Choroid plexus epithelial cell (primary cell): ENCODE results near the gene PNMA8B.

Experiments used
- DNase-seq: peaks from one replicate; pipeline ENCODE4 v3.0.0-alpha.2; 2010; ENCODE audit warnings: low read depth
- H3K4me3 ChIP-seq: 2 replicates; pipeline ENCODE4 v1.5.1; 2011; ENCODE audit warnings: low read depth, mild to moderate bottlenecking, control low read depth, low read length, moderate library complexity
- TF ChIP-seq, protein P1 (sequence below): conservative IDR thresholded peaks from 2 replicates; pipeline ENCODE4 v1.5.1; 2011; ENCODE audit warnings: low read depth, mild to moderate bottlenecking, control low read depth, inconsistent platforms, low read length, moderate library complexity

Gene PNMA8B

DNA sequence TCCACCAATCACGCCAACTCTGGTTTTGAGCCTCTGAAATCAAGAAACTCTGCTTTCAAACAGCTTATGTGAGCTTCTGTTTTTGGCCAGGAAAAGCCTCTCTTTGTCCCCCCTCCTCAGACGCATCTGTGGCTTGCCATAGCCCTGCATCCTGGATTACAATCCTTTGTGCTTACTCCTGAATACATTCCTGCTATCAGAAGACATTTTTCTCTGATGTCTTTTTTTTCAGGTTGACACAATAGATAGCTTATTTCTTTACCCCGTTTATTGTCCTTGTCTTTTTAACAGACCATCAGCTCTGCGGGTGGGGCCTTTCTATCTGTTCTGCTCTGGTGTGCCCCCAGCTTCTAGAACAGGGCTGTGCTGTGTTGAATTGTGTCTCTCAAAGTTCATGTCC lies 11.0 kb downstream of the PNMA8B start:
- TF ChIP-seq, protein P1, sequence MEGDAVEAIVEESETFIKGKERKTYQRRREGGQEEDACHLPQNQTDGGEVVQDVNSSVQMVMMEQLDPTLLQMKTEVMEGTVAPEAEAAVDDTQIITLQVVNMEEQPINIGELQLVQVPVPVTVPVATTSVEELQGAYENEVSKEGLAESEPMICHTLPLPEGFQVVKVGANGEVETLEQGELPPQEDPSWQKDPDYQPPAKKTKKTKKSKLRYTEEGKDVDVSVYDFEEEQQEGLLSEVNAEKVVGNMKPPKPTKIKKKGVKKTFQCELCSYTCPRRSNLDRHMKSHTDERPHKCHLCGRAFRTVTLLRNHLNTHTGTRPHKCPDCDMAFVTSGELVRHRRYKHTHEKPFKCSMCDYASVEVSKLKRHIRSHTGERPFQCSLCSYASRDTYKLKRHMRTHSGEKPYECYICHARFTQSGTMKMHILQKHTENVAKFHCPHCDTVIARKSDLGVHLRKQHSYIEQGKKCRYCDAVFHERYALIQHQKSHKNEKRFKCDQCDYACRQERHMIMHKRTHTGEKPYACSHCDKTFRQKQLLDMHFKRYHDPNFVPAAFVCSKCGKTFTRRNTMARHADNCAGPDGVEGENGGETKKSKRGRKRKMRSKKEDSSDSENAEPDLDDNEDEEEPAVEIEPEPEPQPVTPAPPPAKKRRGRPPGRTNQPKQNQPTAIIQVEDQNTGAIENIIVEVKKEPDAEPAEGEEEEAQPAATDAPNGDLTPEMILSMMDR = no peak
- H3K4me3 ChIP-seq = no peak overlapping the region
- no peak for DNase-seq

DNA sequence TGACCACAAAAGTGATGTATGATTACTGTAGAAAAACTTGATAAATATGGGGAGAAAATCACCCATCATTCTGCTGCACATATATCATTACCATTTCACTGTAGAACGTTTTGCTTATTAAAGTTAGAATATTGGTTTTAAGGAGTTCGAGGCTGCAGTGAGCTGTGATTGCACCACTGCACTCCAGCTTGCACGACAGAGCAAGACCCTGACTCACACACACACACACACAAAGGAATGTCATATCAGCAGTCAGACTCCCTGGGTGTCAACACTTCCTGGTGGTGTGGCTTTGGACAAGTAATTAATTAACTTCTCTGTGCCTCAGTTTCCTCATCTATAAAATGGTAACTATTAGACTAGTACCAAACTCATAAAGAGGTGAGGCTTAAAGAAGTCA lies 13.0 kb downstream of the PNMA8B start:
- no peak for DNase-seq
- H3K4me3 ChIP-seq = no peak overlapping the region
- TF ChIP-seq, protein P1 = no peak

DNA sequence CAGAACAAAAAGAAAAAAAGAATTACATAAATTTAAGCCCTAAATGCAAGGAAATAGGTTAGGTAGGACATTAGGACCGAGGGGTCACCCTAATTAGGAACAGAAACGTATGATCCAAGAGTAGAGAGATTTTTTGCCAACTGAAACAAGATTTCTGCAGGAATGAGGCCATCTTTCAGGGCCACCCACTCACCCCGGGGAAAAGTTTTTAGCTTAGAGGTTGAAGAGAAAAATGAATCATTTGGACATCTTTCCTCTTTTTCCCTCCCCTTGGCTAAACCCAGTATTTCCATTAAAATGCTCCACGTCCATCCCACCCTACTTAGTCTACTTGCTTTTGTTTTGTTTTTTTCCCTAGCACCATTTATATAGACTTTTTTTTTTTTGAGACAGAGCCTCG lies 13.7 kb downstream of the PNMA8B start:
- no peak for DNase-seq
- TF ChIP-seq, protein P1 = no peak
- no peak overlapping the region for H3K4me3 ChIP-seq

DNA sequence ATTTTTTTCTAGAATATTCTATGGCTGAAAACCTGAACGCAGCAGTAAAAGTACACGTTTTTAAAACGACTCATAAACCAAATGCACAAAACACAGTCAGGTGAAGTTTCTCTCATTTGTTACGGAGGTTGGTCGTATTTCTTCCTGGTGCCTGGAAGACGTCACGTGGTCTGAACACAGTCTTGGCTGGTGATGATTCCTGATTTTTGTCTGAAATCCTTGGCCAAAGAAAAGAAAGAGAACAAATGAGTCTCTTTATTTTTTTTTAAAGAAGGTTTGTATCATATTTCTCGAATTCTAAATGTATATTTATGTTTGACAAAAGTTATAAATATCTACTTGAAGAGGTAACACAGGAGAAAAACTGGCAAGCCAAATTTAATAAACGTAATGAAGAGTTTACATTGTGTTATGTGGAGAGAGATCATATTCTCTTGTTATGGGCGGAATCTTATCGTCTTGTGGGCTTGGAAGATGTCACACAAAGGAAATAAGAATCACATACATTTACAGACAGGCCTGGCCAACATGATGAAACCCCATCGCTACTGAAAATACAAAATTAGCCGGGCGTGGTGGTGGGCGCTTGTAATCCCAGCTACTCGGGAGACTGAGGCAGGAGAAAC lies 14.3 kb downstream of the PNMA8B start:
- TF ChIP-seq, protein P1 = no peak
- H3K4me3 ChIP-seq = no peak overlapping the region
- peak; percentile 61 for DNase-seq

DNA sequence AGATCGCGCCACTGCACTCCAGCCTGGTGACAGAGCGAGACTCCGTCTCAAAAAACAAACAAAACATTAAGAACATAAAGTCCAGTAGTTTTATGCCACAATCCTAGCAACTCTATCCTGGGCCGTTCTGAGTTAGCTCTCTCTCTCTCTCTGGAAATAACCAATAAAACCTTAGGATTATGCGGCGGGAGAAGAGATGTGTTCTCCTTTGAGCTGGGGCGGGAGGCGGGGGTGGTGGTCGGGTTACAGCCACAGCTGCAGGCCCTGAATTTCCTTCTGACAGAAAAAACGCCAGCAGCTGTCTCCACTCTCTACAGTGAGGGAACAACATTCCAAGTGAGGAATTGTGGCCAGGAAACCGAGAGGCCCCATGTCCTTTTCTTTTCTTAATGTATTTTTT lies 15.3 kb downstream of the PNMA8B start:
- H3K4me3 ChIP-seq = no peak overlapping the region
- DNase-seq = peak; percentile 82
- TF ChIP-seq, protein P1 = no peak

DNA sequence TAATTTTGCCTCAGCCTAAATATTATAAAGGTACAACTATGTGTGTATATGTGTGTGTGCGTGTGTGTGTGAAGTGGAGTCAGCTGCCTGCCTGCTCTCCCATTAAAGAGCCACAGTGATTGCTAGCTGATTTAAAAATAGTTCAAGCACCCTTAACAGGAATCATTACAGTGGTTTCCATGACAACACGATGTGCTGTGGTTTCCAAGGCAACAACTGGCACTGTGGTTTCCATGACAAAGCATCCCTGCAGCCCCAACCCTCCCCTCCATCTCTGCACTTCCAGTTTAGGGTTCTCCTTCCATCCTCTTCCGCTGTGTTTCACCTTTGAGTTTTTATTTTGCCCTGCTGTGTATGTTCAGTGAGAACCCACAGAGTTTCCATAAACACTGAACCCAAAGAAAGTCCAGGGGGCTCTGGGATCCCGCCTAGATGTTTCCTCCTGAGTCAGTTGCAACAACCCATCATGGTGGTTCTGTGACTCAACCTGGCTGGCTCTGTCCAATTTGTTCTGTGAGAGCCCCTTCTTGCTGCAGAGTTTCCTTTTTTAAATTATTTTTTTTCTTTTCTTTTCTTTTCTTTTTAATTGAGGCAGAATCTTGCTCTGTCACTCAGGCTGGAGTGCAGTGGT lies 17.2 kb downstream of the PNMA8B start:
- TF ChIP-seq, protein P1 = no peak
- peak; percentile 81 for DNase-seq
- no peak overlapping the region for H3K4me3 ChIP-seq

DNA sequence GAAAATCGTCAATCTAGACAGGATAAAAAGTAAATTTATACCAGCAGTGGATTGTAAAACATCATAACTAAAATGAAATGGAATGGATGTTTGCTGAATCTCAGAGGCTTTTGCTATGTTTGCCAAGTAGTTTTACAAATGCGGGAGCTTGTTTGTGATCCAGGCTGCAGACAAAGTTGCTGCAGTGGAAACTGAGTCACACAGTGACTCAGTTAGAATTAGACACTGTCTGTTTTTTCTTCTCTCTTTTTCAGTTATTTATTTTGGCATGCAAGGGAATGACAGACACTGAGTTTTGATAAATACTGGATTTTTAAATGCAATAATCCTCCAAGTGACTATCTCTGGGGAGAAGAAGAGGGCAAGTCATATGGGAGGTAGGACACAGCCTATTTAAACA lies 19.7 kb downstream of the PNMA8B start:
- TF ChIP-seq, protein P1 = no peak
- no peak overlapping the region for H3K4me3 ChIP-seq
- DNase-seq = no peak
